Subcutaneous abdominal adipose tissue (tissue), 5 donors: ENCODE measurements around the gene PUS7.
"Not testable (repeated sequence)": the region's sequence is repeated elsewhere in the genome, so short reads cannot be mapped to it uniquely, and the experiment has no call there.

ENCODE experiments used
- H3K27ac ChIP-seq: one replicate; pipeline ENCODE4 v1.7.0; 2013; ENCODE audit warnings: low read depth, mild to moderate bottlenecking, inconsistent platforms, low read length, moderate library complexity
- H3K27me3 ChIP-seq, 5 donors: one replicate each; pipeline ENCODE4 v1.7.0; 2013; ENCODE audit warnings: low read length in 5 of 5, inconsistent platforms in 1 of 5; ENCODE audit not compliant: control insufficient read depth in 5 of 5, insufficient read depth in 4 of 5
- H3K36me3 ChIP-seq, 5 donors: one replicate each; pipeline ENCODE4 v1.7.0; 2013; ENCODE audit warnings: low read length in 5 of 5; ENCODE audit not compliant: control insufficient read depth in 5 of 5, insufficient read depth in 5 of 5
- H3K4me1 ChIP-seq, 5 donors: one replicate each; pipeline ENCODE4 v1.7.0; 2013; ENCODE audit warnings: low read length in 5 of 5, mild to moderate bottlenecking in 3 of 5, moderate library complexity in 1 of 5; ENCODE audit not compliant: control insufficient read depth in 5 of 5, insufficient read depth in 5 of 5
- H3K4me3 ChIP-seq, 5 donors: one replicate each; pipeline ENCODE4 v1.7.0; 2013; ENCODE audit warnings: low read length in 5 of 5, low read depth in 1 of 5
- H3K9ac ChIP-seq, 5 donors: one replicate each; pipeline ENCODE4 v1.7.0; 2013; ENCODE audit warnings: low read length in 5 of 5, mild to moderate bottlenecking in 4 of 5, moderate library complexity in 3 of 5
- H3K9me3 ChIP-seq, 5 donors: one replicate each; pipeline ENCODE4 v1.7.0; 2013; ENCODE audit warnings: low read length in 5 of 5; ENCODE audit not compliant: control insufficient read depth in 5 of 5
- donor health status: healthy.
- donor health status: healthy.
- donor health status: healthy.
- donor health status: healthy.
- donor health status: healthy.

PUS7 gene

DNA sequence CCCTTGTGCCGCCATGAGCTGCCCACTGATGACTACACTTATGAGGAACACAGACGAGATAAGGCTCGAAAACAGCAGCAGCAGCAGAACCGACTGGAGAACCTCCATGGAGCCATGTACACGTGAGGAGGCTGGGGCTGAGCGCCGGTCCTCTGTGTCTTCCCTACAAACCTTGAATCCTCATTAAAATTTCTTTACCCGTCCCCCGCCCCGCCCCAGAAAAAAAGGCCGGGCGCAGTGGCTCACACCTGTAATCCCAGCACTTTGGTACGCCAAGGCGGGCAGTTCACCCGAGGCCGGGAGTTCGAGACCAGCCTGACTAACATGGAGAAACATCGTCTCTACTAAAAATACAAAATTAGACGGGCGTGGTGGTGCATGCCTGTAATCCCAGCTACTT, 8.5 kb upstream of the PUS7 start:
- no peak overlapping the region for H3K9ac ChIP-seq
- H3K4me3 ChIP-seq: no peak overlapping the region
- H3K9me3 ChIP-seq: no peaks in the 10 kb centered on the region
- no peak overlapping the region for H3K27ac ChIP-seq
- H3K27me3 ChIP-seq: no peaks in the 10 kb centered on the region
- peaks cover 0 to 2% (median 0%) of the 10 kb centered on the region in 5 donors for H3K36me3 ChIP-seq
- H3K4me1 ChIP-seq: peaks cover 2 to 27% (median 21%) of the 10 kb centered on the region in 5 donors

DNA sequence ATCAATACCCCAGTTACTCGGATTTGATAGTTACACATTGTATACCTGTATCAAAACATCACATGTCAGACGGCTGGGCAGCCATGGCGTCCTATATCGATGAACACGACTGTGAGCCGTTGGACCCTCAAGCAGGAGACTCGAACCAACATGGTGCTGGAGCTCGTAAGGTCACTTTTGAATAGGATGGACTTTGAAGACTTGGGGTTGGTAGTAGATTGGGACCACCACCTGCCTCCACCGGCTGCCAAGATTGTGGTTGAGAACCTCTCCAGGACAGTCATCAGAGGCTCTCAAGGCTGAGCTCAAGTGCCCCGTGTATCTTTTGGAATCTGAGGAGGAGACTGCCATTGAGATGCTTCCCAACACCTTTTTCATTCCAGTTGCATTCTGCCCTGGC, 8.1 kb upstream of the PUS7 start:
- Histone ChIP-seq H3K9me3 (no peaks in the 10 kb centered on the region), H3K27me3 (no peaks in the 10 kb centered on the region), H3K9ac (no peak overlapping the region), H3K36me3 (no peaks in the 10 kb centered on the region), H3K27ac (no peak overlapping the region), H3K4me3 (no peak overlapping the region), H3K4me1 (peaks cover 2 to 27% (median 21%) of the 10 kb centered on the region in 5 donors)

DNA sequence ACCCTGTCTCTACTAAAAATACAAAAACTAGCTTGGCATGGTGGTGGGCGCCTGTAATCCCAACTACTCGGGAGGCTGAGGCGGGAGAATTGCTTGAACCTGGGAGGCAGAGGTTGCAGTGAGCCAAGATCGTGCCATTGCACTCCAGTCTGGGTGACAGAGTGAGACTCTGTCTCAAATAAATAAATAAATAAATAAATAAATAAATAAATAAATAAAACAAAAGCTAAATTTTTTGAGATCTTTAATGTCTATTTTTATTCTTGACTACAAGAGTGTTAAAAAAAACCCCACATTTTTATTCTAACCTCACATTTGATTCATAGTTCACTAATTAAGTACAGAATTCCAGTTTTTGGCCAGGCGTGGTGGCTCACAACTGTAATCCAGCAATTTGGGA, 5.7 kb upstream of the PUS7 start:
- H3K9ac ChIP-seq, H3K36me3 ChIP-seq, H3K27me3 ChIP-seq, H3K4me3 ChIP-seq, H3K9me3 ChIP-seq, H3K27ac ChIP-seq: not testable (repeated sequence)
- peaks cover under 1 to 16% (median 12%) of the 10 kb centered on the region in 5 donors for H3K4me1 ChIP-seq

DNA sequence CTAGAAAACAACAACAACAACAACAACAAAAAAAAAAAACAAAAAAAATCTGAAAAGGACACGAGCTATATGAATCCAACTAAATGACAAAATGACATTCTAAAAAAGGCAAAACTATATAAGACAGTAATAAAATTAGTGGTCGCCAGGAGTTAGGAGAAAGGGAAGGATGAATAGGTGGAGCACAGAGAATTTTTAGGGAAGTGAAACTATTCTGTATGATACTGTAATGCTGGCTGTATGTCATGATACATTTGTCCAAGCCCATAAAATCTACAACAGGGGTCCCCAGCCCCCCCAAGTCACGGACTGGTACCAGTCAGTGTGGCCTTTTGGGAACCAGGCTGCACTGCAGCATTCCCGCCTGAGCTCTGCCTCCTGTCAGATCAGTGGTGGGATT, 2.8 kb upstream of the PUS7 start:
- Histone ChIP-seq H3K4me3 (no peak overlapping the region), H3K9ac (no peak overlapping the region)

DNA sequence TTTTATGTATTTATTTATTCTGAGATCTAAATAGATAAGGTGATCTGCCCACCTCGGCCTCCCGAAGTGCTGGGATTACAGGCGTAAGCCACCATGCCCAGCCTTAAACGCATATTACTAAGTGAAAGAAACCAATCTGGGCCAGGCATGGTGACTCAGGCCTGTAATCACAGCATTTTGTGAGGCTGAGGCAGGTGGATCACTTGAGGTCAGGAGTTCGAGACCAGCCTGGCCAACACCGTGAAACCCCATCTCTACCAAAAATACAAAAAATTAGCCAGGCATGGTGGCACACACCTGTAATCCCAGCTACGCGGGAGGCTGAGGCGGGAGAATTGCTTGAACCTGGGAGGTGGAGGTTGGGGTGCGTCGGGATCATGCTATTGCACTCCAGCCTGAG, 2.4 kb upstream of the PUS7 start:
- not testable (repeated sequence) for H3K9me3 ChIP-seq, H3K9ac ChIP-seq, H3K4me3 ChIP-seq, H3K27ac ChIP-seq, H3K36me3 ChIP-seq, H3K27me3 ChIP-seq
- peaks cover 0 to 16% (median 14%) of the 10 kb centered on the region in 5 donors for H3K4me1 ChIP-seq

More for the DNA sequence above, 2.8 kb upstream of the PUS7 start:
- Histone ChIP-seq H3K4me1 (peaks cover 0 to 16% (median 14%) of the 10 kb centered on the region in 5 donors), H3K27me3 (no peaks in the 10 kb centered on the region), H3K36me3 (no peaks in the 10 kb centered on the region), H3K27ac (no peak overlapping the region), H3K9me3 (no peaks in the 10 kb centered on the region)

DNA sequence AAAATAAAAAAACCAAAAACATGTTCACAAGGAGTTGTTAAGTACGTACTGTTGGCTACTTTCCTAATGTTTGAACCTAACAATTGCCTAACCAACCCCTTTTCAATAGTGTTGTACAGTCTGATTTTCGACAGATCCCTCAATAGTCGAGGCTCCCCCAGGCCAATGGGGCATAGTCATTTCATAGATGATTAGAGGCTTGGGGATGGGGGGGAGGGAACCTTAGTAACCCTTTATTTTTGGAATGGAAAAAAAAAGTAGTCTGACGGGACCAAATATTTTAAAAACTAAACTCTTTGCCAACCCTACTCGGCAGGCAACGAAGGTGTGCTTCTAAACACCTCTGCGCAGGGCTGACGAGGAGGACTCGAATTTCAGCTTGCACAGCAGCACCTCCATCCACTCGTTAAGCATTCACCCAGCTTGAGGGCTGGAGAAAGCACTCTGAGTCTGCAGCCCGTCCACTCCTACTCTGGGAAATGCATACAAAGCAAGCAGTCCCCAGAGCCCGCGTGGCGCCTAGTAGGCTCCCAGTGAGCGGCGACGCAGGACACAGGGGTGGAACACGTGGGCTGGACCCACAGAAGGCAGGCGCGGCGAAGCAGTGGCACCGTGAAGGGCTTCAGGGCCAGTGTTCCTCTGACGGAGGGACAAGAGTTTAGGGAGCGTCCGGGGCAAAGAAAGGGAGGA, 899 bp downstream of the PUS7 start:
- H3K9me3 ChIP-seq: no peaks in the 10 kb centered on the region
- H3K9ac ChIP-seq: peak overlapping the region in 4 of 5 donors; percentile 60 to 88 (median 80)
- peaks cover 0 to 2% (median 0%) of the 10 kb centered on the region in 5 donors for H3K36me3 ChIP-seq
- H3K27me3 ChIP-seq: no peaks in the 10 kb centered on the region
- H3K4me3 ChIP-seq: peak overlapping the region; percentile 68 to 87 (median 82)
- H3K4me1 ChIP-seq: peaks cover 0 to 16% (median 14%) of the 10 kb centered on the region in 5 donors
- peak overlapping the region; percentile 84 for H3K27ac ChIP-seq

DNA sequence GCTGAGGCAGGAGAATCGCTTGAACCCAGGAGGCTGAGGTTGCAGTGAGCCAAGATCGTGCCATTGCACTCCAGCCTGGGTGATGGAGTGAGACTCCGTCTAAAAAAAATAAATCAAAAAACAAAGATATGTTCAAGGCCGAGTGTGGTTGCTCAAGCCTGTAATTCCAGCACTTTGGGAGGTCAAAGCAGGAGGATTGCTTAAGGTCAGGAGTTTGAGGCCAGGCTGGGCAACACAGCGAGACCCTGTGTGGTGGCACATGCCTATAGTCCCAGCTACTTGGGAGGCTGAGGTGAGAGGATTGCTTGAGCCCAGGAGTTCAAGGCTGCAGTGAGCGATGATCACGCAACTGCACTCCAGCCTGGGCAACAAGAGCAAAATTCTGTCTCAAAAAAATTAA, 1.5 kb downstream of the PUS7 start:
- H3K27ac ChIP-seq, H3K27me3 ChIP-seq, H3K36me3 ChIP-seq, H3K9me3 ChIP-seq, H3K9ac ChIP-seq: not testable (repeated sequence)
- Histone ChIP-seq H3K4me1 (peaks cover 0 to 16% (median 14%) of the 10 kb centered on the region in 5 donors), H3K4me3 (peak overlapping the region in 2 of 5 donors; percentile 68 to 82)

DNA sequence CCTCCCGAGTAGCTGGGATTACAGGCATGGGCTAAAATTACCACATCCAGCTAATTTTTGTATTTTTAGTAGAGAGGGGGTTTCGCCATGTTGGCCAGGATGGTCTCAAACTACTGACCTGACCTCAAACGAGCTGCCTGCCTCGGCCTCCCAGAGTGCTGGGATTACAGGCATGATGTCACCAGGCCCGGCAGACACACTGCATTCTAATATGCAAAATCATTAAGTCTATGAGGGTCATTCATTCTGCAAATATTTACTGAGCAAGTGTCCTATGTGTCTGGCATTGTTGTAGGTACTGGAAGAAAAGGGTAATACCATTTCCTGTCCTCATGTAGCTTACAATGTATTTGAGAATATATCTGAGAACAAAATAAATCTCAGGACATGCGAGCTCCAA, 2.7 kb downstream of the PUS7 start:
- H3K4me1 ChIP-seq: peaks cover 0 to 16% (median 14%) of the 10 kb centered on the region in 5 donors
- no peaks in the 10 kb centered on the region for H3K9me3 ChIP-seq
- no peaks in the 10 kb centered on the region for H3K27me3 ChIP-seq
- H3K4me3 ChIP-seq: no peak overlapping the region
- H3K36me3 ChIP-seq: peaks cover 0 to 2% (median 0%) of the 10 kb centered on the region in 5 donors
- H3K27ac ChIP-seq: no peak overlapping the region
- no peak overlapping the region for H3K9ac ChIP-seq

DNA sequence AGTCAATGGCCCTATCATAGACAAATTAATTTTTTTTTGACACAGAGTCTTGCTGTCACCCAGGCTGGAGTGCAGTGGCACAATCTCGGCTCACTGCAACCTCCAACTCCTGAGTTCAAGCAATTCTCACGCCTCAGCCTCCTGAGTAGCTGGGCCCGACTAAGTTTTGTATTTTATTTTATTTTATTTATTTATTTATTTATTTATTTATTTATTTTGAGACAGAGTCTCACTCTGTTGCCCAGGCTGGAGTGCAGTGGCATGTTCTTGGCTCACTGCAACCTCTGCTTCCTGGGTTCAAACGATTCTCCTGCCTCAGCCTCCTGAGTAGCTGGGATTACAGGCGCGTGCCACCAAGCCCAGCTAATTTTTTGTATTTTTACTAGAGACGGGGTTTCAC, 6.5 kb downstream of the PUS7 start:
- H3K9ac ChIP-seq, H3K4me1 ChIP-seq, H3K9me3 ChIP-seq, H3K27ac ChIP-seq, H3K4me3 ChIP-seq, H3K36me3 ChIP-seq, H3K27me3 ChIP-seq: not testable (repeated sequence)

DNA sequence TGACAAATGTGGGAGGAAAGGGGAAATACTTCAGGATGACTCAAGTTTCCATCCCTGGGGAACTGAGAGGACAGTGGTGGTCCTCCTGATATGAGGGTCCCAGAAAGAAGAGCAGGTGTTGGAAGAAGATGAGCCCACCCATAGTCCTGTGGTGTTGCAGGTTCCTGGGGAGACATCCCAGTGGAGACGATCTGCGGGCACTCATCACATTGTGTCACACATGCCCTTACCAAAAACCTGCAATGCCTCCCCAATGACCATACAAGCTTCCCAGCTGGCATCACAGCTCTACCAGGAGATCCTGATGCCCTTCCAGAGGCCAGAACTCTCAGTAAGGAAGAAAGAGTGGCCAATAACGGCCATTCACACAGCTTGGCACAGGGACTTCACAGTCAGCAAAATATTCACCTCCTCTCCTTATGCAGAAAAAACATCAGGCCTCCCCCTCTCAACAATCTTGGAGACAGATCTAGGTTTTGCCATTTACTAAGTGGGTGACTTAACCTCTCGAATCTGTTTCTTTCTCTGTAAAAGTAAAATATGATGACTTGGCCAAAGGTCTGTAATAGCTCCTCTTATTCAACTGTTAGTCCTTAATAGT, 9.0 kb downstream of the PUS7 start:
- Histone ChIP-seq H3K27ac (no peak overlapping the region), H3K27me3 (no peaks in the 10 kb centered on the region), H3K36me3 (peaks cover 0 to 3% (median 0%) of the 10 kb centered on the region in 5 donors), H3K4me3 (no peak overlapping the region), H3K9ac (no peak overlapping the region), H3K4me1 (no peaks in the 10 kb centered on the region), H3K9me3 (no peaks in the 10 kb centered on the region)
